ENCODE data around the gene RASL10A.

DNA sequence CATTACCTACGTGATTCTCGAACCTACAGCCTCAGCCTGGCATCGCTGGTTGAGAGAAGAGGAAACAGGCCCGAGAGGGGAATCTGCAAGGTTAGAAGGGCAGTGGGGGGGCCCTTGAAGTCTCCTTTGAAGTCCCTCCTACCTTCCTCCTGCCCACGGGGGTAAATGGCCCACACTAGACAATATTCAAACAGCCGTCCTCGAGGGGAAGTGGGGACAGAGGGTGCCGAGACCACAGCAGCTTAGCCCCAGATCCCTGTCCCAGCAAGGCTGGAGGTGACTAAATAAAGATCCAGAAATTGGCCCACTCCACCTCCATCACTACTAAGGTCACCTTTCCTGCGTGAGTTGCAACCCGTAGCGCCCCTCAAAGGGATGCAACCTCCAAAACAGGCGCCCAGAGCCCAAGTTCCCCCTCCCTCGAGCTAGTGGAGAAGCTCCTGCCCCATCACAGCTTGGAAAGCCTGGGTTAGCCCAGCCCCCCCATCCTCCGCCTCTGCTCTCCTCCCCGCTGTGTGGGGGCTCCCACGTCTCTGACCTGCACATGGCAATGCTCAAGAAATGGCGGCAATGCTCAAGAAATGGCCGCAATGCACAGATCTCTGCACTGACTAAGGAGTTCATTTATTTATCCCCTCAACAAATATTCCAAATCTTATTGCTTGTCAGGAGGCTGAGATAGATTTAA is 788 bp upstream of the RASL10A start:
- TF ChIP-seq POLR2AphosphoS5 (IDR thresholded peaks at IDR 0.05; ENCODE audit: low read depth, low read length) (no peak), TAF1 (IDR thresholded peaks at IDR 0.05; ENCODE audit: borderline replicate concordance, insufficient read depth, low read length) (no peak)

Measured in PFSK-1 (cell line).